ENCODE data around the gene KIF5C.

DNA sequence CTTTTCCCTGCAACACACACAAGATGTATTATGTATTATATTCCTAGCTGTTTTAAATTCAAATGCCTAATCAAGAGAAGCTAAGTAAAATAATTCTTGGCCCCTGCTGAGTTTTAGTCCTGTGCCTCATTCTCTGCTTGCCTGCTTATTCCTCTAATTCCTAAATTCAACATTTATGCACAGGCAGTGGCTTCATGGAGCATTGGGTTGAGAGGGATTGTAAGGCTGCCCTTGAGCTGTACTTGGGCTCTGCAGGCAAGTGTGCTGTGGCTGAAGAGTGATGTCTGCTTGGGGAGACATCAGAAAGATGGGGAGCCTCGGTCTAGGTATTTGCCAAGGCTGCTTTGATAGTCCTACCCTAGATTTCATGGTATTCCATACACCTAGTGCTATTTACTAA is 27.8 kb downstream of the KIF5C start:
- TF ChIP-seq, protein P1, sequence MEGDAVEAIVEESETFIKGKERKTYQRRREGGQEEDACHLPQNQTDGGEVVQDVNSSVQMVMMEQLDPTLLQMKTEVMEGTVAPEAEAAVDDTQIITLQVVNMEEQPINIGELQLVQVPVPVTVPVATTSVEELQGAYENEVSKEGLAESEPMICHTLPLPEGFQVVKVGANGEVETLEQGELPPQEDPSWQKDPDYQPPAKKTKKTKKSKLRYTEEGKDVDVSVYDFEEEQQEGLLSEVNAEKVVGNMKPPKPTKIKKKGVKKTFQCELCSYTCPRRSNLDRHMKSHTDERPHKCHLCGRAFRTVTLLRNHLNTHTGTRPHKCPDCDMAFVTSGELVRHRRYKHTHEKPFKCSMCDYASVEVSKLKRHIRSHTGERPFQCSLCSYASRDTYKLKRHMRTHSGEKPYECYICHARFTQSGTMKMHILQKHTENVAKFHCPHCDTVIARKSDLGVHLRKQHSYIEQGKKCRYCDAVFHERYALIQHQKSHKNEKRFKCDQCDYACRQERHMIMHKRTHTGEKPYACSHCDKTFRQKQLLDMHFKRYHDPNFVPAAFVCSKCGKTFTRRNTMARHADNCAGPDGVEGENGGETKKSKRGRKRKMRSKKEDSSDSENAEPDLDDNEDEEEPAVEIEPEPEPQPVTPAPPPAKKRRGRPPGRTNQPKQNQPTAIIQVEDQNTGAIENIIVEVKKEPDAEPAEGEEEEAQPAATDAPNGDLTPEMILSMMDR (IDR thresholded peaks at IDR 0.05): no peak
- TF ChIP-seq POLR2AphosphoS5 (IDR thresholded peaks at IDR 0.05; ENCODE audit: low read depth, low read length): no peak
- TF ChIP-seq, protein P2, sequence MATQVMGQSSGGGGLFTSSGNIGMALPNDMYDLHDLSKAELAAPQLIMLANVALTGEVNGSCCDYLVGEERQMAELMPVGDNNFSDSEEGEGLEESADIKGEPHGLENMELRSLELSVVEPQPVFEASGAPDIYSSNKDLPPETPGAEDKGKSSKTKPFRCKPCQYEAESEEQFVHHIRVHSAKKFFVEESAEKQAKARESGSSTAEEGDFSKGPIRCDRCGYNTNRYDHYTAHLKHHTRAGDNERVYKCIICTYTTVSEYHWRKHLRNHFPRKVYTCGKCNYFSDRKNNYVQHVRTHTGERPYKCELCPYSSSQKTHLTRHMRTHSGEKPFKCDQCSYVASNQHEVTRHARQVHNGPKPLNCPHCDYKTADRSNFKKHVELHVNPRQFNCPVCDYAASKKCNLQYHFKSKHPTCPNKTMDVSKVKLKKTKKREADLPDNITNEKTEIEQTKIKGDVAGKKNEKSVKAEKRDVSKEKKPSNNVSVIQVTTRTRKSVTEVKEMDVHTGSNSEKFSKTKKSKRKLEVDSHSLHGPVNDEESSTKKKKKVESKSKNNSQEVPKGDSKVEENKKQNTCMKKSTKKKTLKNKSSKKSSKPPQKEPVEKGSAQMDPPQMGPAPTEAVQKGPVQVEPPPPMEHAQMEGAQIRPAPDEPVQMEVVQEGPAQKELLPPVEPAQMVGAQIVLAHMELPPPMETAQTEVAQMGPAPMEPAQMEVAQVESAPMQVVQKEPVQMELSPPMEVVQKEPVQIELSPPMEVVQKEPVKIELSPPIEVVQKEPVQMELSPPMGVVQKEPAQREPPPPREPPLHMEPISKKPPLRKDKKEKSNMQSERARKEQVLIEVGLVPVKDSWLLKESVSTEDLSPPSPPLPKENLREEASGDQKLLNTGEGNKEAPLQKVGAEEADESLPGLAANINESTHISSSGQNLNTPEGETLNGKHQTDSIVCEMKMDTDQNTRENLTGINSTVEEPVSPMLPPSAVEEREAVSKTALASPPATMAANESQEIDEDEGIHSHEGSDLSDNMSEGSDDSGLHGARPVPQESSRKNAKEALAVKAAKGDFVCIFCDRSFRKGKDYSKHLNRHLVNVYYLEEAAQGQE (IDR thresholded peaks at IDR 0.05; ENCODE audit: insufficient read depth in 1 of 2, low read depth in 2 of 2, low read length in 1 of 2): no peak

Measured in Panc1 (cell line).